ENCODE results near the gene CCSER2.
A peak's percentile ranks its signal among the peaks of the same experiment; 100 is the strongest.
"Not testable (repeated sequence)": the region's sequence is repeated elsewhere in the genome, so short reads cannot be mapped to it uniquely, and the experiment has no call there.

The CCSER2 gene

DNA sequence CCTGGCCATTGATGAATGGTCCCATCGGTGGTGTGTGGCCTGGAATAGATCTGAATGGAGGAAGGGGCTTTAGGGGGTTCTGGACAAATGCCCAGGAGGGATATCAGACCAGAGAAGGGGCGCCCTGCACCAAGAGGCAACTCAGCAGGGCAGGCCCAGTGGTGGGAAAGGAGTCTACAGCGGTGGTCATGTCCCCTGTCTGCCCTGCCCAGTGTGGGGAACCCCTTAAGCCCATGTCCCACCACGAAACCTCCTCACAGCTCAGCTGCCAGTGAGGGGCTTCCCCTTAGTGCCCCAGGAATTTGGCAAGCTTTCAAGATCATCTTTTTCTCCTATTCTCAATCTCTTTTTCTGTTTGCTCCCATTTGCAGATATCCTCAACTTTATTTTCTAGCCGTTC, 14.1 kb upstream of the CCSER2 start:
- DNase-seq (ENCODE audit: low spot score) = no peak

DNA sequence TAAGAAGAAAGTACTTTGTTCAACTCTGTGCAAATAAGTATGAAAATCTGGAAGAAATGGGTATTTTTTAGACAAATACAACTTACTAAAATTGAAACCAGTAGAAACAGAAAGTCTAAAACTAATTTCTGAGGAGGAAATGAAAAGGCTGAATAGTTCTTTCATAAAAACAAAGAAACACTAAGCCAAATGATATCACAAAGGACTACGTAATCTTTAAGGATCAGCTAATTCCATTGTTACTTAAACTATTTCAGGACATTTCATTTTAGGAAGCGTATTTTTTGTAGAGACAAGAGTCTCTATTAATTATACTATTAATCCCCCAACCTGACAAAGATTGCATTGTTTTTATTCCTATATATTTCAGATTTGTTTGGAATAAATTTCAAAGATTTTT, 11.2 kb upstream of the CCSER2 start:
- DNase-seq (ENCODE audit: low spot score) = no peak

DNA sequence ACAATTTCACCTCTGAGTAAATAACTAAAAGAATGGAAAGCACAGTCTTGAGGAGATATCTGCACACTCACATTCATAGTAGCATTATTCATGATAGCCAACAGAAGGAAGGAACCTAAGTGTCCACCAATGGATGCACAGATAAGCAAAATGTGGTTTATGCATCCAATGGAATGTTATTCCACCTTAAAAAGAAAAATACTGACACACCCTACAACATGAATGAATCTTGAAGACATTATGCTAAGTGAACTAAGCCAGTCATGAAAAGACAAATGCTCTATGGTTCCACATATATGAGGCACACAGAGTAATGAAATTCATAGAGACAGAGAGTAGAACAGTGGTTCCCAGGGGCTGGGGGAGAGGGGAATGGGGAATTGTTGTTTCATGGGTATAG, 6.5 kb upstream of the CCSER2 start:
- no peak for DNase-seq (ENCODE audit: low spot score)

DNA sequence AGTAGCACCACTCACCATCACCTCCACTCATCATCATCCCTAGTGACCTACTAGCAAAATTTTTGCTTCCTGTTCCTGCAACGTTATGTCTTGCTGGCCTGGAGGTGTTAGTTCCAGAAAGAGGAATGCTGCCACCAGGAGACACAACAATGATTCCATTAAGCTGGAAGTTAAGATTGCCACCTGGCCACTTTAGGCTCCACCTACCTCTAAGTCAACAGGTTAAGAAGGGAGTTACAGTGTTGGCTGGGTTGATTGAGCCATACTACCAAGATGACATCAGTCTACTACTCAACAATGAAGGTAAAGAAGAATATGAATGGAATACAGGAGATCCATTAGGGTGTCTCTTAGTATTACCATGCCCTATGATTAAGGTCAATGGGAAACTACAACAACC, 4.8 kb upstream of the CCSER2 start:
- DNase-seq (ENCODE audit: low spot score) = not testable (repeated sequence)

DNA sequence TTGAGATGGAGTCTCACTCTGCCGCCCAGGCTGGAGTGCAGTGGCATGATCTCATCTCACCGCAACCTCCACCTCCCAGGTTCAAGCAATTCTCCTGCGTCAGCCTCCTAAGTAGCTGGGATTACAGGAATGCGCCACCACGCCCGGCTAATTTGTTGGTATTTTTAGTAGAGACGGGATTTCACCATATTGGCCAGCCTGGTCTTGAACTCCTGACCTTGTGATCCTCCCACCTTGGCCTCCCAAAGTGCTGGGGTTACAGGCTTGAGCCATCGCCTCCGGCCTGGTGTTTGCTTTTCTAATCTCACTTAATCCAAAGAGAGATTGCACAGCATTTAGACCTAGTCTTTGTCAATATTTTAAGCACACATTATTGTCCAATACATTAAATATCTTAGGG, 1.4 kb upstream of the CCSER2 start:
- DNase-seq (ENCODE audit: low spot score) = not testable (repeated sequence)

DNA sequence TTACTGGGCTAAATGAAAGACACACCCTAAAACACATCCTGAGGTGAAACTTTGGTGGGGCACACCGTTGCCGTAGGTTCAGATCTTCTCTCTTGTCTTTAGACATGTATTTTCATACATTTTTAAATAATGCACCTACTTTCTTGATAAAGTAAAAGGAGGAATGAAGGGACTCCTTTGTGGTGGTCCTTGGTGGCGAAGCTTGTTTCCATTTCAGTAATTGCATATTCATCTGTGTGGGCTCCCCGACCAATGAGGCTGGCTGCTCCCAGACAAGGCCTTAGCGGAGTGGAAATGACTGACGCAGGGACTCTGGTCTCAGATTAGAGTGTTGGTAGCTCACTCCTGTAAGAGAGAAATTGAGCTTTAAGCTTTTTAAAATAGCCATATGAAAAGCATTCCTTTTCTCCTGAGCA, 815 bp downstream of the CCSER2 start:
- peak; percentile 20 for DNase-seq (ENCODE audit: low spot score)

DNA sequence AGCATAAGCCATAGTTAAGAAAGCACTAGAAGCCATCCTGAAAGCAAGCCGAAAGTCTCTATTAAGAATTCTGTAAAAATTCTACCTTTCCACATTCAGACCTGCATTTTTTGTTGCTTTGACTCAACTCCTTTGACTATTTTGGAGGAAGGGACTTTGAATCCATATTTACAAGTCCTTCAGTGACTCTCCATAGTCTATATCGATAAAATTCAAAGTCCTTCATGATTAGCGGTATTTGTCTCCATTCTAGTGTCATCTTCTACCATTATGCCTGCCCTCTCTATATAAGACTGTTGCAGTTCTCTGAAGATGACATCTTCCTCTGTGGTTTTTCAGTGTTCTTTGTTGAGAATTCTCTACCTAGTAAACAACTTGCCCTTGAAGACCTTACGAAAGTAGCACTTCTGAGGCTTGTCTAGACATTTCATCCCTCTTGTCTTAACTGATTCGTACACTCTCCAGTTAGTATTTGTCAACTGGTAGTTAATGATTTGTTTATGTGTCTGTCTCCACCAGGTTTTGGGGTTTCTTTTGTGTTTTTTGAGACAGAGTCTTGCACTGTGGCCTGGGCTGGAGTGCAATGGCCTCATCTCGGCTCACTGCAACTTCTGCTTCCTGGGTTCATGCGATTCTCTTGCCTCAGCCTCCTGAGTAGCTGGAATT, 1.7 kb downstream of the CCSER2 start:
- DNase-seq (ENCODE audit: low spot score) = no peak

DNA sequence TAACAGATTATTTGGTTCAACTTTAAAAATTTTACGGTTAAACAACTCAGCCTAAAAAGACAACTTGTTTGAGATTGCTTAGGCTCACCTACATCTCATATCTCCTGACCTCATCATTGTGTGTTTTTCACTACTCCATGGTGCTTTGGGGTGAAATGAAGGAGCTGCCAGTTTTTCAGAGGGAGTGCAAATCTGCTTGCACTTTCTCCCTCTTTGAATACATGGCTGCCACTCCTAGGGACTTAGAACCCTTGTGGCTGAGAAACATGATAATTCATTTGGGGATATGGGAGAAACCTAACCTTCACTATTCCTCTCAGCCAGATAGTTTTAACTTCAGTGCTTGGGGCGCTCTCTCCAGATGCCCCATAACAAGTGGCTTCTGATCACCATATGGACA, 2.7 kb downstream of the CCSER2 start:
- no peak for DNase-seq (ENCODE audit: low spot score)

DNA sequence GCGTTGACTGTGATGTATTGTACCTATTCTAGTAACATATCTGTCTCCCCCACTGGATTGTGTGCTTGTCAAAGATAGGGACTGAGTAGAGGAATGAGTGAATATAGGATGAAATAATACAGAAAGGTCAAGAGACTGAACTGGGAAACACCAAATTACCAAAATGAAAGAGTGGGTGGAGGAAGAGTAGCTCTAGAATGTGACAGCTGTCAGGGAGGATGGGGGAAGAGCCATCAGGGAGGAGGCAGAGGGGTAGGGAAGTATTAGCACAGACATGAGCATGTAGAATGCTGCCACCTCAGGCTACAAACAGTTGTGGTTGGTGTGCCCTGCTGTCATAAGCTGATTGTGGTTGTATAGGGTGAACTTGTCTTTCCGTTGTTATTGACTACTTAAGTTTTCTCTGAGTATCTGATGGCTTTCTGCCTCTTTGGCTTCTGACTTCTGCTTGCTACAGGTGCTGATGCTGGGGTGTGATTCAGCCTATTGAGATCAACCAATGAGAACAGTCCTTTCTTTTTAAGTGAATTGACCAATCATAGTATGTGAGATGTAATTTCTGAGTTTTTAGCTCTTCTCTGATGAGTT, 5.6 kb downstream of the CCSER2 start:
- peak; percentile 19 for DNase-seq (ENCODE audit: low spot score)

DNA sequence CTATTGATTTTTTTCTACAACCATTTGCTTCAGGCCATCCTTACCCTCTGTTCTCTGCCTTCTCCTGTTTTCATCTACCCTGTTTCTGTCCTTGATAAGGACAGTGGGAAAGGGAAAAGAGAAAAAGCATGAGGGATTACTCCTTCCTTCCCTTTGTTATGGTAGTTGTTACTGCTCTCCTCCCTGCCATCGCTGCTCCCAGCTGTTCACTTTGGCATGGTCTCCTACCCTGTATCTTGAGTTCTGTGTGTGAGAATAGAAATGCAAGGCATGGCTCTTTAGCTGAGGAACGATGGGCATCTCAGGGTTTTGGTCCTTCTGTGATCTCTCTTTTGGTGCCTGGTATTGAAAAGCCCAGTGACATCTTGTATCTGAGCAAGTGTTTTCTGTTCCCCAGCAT, 6.4 kb downstream of the CCSER2 start:
- no peak for DNase-seq (ENCODE audit: low spot score)

DNA sequence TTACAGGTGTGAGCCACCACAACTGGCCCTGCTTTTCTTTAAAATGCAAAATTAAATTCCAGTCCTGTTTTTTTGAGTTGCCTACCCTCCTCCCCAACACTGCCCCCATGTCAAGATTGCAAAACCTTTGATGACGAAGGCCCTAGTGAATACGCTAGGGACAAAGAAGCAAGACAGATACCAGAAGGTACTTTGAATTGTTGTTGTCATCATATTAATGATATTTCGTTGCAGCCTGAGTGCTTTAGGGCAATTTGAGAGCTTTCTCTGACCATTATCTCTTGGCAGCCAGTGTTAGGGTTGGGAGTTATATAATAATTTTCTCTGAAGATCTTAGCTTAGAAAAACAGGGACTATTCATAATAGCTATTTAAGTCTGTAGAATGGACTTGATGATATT, 7.1 kb downstream of the CCSER2 start:
- DNase-seq (ENCODE audit: low spot score) = no peak

DNA sequence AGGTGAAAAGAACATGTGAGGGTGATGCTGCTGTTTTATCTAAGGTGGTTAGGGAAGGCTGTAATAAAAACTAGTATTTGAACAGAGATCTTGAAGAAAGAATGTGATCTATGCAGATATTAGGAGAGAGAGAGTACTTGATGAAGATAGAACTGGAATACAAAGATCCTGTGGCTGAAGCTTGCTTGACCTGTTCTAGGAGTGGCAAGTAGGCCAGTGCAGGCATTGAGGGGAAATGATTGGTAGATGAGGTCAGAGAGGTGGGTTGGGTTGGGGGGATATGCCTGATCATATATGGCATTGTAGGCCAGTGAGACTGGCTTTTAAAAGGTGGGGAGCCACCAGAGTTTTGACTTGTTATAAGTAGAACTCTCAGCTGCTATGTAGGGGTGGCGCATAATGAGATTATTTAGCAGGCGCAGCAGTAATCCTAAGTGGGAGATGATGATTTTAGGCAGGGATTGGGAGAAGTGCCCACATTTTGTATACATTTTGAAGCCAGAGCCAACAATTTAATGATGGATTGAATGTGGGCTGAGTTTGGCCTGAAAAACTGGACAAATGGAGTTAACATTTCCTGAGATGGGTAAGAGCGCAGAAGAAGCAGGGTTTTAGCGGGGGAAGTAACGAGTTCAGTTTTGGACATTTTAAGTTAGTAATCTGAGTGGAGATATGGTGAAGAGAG, 8.2 kb downstream of the CCSER2 start:
- no peak for DNase-seq (ENCODE audit: low spot score)

DNA sequence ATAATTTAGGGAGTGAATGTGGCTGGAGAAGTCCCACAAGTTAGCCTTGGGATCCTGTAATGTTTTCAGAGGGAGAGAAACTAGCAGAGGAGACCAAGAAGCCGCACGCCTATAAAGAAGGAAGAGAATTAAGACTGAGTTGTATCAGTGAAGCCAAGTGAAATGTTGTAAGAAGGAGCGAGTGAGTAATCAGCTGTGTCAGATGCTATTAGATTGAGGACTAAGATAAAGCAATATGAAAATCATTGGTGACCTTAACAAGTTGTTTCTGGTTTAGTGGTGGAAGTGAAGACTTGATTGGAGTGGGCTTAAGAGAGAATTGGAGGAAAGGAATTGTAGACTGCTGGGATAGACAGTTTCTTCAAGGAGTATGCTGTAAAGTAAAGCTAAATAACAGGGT, 8.8 kb downstream of the CCSER2 start:
- DNase-seq (ENCODE audit: low spot score) = peak; percentile 31

DNA sequence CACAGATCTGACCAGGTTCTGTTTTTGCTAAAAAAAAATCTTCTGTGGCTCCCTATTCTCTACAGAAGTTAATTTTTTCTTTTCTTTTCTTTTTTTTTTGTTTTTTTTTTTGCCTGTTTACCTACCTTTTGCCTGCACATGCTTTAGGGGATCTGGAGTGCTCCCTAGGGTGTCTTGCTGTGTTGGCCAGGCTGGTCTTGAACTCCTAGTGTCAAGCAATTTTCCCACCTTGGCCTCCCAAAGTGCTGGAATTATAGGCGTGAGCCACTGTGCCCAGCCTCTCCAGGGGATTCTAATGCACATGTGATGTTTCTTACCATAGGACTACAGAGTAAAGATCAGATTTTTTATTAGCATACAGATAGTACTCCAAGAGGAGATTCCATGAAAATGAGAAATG, 10.6 kb downstream of the CCSER2 start:
- no peak for DNase-seq (ENCODE audit: low spot score)

DNA sequence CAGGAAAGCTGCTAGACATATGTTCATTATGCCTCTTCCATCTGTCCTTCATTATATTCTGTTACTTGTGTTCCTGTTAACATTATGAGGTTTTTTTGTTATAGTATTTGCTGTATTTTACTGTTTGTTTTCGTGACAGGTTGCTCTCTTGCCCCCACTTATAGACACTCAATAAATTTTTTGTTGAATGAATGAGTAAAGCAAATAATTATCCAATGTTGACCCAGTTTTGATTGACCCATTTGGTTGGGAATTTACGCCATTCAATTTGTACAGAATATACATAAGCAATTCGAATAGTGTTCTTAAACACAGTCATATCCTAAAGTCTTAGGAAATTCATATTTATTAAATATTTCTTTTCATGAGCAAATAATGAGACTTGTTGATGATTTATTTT, 11.8 kb downstream of the CCSER2 start:
- DNase-seq (ENCODE audit: low spot score) = no peak

DNA sequence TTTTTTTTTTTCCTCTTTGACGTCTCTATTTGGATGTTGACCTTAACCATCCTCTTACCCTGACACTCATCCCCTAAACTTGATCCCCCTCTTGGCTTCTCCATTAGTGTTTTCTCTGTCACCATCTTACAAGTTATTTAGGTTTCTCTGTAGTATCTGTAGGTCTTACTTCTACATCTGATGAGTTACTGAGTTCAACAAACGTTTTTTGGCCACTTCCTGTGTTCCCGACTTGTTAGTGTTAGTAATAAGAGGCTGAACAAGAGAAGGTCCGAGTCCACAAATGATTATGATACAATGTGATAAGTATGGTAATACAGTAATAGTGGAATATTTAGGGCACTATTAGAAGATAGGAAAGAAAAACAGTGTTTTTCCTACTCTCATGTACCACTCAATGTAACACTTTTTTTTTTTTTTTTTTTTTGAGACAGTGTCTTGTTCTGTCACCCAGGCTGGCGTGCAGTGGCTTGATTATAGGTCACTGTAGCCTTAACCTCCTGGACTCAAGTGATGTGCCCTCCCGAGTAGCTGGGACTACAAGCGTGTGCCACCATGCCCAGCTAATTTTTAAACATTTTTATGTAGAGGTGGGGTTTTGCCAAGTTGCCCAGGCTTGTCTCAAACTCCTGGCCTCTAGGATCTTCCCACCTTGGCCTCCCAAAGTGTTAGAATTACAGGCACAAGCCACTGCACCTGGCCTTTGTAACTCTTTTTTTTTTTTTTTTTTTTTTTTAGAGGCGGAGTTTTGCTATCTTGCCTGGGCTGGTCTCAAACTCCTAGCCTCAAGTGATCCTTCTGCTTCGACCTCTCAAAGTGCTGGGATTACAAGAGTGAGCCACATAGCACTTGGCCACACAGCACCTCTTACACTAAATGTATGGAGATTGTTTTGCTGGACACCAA, 12.5 kb downstream of the CCSER2 start:
- no peak for DNase-seq (ENCODE audit: low spot score)

DNA sequence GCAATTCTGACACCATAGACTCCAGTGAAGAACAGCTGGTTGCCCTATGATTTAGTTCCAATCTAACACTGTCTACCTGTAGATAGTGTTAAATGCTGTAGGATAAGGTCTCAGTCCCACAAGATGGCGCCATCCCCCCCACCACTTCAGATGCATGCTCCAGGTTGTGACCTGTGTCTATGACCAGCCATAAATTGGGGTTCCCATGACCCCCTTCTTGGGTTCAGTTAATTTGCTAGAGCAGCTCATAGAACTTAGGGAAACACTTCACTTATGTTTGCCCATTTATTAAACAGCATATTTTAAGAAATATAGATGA, 13.1 kb downstream of the CCSER2 start:
- no peak for DNase-seq (ENCODE audit: low spot score)

DNA sequence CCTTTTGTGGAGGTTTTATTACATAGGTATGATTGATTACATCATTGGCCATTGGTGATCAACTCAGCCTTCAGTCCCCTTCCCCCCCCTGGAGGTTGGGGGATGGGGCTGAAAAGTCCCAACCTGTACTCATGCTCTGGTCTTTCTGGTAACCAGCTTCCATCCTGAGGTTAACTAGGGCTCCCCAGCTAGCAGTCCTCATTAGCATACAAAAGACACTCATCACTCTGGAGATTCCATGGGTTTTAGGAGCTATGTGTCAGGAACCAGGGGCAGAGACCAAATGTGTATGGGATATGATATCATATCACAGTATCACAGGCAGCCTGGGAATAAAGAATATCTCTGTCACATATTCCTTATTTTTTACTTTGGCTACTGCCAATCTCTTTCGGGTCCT, 13.6 kb downstream of the CCSER2 start:
- DNase-seq (ENCODE audit: low spot score) = no peak

DNA sequence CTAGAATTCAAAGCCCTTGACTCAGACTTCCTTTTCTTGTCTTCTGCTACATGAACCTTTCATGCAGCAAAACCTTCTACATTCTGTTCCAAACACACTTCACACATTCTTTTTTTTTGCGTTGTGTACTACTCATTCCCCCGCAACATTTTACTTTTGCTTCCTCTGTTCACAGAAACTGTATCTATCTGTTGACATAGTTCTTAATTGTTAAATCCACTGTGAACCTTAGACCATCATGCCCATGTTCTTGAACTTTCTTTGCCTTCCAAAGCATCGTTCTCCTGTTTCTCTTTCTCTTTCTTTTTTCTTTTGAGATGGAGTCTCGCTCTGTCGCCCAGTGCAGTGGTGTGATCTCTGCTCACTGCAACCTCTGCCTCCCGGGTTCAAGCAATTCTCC, 14.2 kb downstream of the CCSER2 start:
- DNase-seq (ENCODE audit: low spot score) = no peak

DNA sequence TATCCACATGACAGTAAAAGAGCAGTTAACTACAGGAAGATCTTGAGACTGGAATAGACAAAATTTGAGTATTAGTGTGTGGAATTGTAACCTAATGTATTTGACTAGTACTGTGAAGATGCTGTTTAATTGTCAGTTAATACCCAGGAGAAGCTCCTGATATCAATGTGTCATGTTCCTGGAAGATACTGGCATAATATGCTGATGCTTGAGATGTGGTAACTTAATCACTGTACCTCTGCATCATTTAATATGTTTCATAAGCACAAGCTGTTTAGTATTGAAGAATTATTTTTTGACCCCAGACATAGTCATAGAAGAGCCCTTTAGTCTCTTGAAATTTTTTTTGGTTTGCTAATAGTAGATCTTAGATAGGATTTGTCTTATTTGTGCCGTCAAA, 15.4 kb downstream of the CCSER2 start:
- no peak for DNase-seq (ENCODE audit: low spot score)

DNA sequence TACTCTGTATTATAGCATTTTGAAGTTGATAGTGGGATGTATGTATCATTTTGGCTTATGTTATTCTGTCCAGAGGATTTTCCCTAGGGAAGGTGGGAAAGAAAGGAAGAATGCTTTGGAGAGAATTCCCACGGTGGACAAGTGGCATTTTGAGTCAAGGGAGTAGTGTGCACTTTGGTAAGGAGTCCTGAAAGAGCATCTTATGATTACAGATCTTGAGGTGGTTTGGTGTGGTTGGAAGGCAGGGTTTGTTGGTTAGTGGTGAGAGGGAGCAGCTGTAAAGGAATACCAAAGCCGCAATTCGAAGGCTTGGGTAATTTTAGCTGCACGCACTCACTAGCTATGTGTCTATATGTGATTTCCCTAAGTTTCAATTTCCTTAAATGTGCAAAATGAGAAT, 16.1 kb downstream of the CCSER2 start:
- DNase-seq (ENCODE audit: low spot score) = no peak

DNA sequence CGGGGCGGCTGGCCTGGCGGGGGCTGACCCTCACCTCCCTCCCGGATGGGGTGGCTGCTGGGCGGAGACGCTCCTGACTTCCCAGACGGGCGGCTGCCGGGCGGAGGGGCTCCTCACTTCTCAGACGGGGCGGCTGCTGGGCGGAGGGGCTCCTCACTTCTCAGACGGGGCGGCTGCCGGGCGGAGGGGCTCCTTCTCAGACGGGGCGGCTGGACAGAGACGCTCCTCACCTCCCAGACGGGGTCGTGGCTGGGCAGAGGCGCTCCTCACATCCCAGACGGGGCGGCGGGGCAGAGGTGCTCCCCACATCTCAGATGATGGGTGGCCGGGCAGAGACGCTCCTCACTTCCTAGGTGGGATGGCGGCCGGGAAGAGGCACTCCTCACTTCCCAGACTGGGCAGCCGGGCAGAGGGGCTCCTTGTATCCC, 19.2 kb downstream of the CCSER2 start:
- not testable (repeated sequence) for DNase-seq (ENCODE audit: low spot score)

DNA sequence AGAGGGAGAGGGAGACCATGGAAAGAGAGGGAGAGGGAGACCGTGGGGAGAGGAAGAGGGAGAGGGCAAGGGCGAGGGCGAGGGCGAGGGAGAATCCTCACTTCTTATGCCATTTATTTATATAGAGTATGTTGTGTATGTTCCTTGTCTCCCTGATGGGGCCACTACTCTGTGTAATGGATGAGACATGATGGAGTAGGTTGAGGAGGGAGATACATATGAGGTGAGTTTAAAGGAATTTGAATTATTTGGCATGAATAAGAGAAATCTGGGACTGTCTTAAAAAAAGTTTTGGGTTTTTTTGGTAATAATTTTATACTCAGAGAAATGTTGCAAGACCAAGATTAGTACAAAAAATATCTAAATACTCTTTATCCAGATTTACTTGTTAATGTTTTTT, 20.1 kb downstream of the CCSER2 start:
- DNase-seq (ENCODE audit: low spot score) = peak; percentile 71
